GM12874 (cell line): ENCODE measurements around the gene PDGFD.

Experiments used
- TF ChIP-seq, protein P1 (sequence below): IDR thresholded peaks from 2 replicates; pipeline ENCODE4 v1.5.1; 2011; ENCODE audit warnings: low read depth, mild to moderate bottlenecking, control low read depth, low read length, moderate library complexity; ENCODE audit not compliant: insufficient read depth

Gene PDGFD

DNA sequence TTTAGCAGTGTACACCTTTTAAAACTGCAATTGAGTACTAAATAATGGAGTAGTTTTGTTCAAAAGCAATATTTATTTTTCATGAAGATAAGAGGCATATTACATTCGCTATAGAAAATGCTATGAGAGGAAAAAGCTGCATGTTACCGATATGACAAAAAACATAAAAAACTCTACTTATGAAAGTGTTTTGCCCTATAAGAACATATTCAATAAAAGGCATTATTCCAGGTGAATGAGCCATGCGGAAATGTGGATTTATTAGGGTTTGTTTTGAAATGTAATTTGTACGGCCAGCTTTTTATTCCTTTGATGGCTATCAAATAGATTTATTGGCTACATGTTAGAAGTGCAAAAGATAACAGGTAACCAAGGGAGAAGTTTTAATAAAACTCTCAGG lies 256.8 kb downstream of the PDGFD start:
- TF ChIP-seq, protein P1, sequence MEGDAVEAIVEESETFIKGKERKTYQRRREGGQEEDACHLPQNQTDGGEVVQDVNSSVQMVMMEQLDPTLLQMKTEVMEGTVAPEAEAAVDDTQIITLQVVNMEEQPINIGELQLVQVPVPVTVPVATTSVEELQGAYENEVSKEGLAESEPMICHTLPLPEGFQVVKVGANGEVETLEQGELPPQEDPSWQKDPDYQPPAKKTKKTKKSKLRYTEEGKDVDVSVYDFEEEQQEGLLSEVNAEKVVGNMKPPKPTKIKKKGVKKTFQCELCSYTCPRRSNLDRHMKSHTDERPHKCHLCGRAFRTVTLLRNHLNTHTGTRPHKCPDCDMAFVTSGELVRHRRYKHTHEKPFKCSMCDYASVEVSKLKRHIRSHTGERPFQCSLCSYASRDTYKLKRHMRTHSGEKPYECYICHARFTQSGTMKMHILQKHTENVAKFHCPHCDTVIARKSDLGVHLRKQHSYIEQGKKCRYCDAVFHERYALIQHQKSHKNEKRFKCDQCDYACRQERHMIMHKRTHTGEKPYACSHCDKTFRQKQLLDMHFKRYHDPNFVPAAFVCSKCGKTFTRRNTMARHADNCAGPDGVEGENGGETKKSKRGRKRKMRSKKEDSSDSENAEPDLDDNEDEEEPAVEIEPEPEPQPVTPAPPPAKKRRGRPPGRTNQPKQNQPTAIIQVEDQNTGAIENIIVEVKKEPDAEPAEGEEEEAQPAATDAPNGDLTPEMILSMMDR = no peak

DNA sequence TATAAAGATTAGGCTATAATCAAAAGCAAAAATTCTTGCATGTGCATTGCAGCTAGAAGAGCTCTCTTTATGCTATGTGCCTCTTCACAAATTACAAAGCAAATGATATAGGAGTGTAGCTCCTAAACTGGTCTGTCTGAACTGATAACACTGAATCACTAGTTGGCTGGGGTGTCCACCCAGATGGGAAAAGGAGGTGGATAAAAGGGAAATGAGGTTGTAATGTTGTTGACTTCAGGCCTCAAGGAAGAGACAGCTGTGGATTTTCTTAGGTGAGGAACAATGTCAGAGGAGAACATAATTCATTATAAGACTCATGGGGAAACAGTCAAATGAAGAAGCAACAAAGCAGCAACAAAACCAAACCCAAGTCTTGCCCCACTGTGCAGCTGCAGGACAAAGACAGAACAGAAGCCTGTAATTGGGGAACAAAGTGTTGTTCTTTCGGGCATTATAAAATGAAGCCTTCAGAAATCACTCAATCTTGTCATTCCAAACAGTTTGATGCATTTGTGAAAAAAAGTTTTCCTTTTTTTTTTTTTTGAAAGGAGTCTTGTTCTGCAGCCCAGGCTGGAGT lies 257.6 kb downstream of the PDGFD start:
- TF ChIP-seq, protein P1 = no peak

DNA sequence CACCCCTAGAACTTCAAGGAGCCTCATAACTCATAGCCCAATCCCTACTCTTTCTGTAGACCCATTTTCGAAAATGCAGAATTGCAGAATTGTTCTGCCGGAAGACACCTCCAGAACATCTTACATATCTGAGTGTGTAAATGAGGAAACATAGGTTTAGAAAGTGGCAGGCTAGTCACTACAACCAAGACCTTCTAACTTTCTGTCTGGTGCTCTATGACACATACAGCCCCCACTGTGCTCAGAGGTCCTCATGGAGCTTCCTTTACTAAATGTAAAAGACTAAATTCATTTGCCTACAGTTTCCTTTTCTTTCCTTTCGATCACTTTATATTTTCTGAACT lies 259.7 kb downstream of the PDGFD start:
- TF ChIP-seq, protein P1 = no peak

DNA sequence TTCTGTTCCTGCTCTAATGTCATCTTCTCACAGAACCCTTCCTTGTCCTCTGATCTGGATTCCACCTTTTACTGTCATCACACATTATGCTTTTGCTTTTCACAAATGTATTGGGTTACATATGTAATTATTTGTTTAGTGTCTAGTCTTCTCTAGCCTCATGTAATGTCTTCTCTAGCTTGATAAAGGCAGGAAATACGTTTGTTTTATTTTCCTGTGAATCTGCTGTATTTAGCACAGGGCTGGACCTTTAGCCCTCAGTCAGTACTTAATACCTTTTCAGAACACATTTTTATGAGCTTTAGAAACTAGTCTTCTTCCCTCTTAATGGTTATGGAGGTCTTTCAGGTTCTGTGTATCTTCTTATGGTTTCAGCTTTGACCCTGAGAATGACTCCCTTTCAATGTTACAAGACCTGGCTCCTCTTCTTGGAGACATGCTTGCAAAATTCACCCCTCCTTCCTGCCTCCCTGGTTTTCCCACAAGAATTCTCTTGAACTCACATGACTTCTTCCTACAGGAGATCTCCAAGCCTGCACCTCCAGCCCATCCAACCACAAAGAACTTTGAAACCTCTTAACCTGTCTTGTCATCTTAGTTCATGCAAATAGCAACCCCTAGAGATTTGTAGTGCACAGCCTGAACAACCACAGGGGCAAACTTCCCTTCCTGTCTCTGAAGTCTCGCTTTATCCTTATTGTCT lies 260.2 kb downstream of the PDGFD start:
- TF ChIP-seq, protein P1 = no peak

DNA sequence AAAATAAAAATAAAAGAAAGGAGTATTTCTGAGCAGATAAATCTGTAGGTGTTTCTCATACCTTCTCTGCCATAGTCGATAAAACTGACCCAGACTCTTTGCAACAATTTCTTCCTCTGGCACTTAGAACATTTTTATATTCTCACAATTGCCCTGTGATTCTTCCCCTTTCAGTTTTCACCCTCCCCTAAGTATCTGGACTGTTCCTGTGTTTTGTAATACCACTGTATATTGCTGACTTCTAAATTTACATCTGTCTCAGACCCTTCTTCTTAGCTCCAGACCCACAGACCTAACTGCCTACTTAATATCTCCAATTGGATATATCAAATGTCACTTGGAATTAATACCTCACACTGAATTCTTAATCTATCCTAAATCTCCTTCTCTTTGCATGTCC lies 261.0 kb downstream of the PDGFD start:
- TF ChIP-seq, protein P1 = no peak

DNA sequence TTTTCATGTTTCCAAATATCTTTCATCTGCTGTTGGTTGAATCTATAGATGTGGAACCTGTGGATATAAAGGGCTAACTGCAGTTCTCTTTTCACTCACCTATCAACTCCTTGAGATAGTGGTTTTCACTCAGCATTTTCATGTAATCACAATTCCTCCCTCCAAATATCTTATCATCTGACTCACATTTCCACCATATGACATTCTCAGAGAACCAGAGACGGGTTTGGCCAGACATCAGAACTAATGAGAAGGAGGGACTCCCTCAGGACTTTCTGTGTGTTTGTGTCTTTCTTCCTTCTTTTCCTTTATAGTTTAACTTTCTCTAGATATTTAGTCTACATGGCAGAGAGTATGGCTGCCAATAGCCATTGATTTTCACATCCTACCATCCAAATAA lies 262.3 kb downstream of the PDGFD start:
- TF ChIP-seq, protein P1 = no peak

DNA sequence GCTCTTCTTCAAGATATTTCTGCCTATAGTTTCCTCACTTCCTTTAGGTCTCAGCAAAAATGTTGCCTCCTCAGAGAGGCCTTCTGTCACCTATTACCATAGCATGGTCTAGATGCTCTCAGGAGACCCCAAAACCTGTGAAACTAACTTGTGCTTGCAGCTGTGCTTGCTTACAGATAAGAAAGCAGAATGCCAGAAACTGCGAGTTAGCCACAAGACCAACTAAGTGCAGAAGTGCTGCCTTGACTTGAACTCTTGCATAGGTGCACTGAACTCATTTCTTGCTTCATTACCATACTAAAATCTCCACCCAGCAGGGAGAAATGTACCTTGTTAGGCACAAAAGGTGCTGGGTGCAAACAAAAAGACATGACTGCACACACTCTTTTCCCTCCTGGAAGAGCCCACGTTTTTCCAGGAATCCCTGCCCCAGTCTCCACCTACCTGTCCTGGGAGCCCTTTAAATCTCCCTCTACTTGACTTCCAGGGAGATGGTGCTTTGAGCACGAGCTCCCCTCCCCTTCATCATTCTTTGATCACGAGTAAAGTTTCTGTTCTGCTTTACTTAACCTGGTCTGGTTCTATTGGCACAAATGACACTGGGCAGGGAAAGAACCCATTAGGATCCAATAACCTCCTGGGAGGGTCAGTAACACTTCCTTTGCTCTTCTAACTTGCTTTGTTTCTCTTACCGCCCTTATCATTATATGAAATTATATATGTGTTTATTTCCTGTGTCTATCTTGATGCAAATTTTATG lies 265.2 kb downstream of the PDGFD start:
- TF ChIP-seq, protein P1 = no peak
